GM19238 (cell line): ENCODE results near the gene ZDHHC5.
"Not testable (repeated sequence)": the region's sequence is repeated elsewhere in the genome, so short reads cannot be mapped to it uniquely, and the experiment has no call there.

Source experiments
- DNase-seq: peaks from one replicate; pipeline ENCODE4 v3.0.0; 2011; ENCODE audit warnings: low spot score; ENCODE audit not compliant: insufficient read length

Gene ZDHHC5

GRCh38 chr11:57643802-57644201, 24.1 kb upstream of the ZDHHC5 start:
- DNase-seq = no peak

GRCh38 chr11:57644748-57645688, 22.9 kb upstream of the ZDHHC5 start:
- peak; percentile 69 for DNase-seq

- no peak for DNase-seq
Observed at GRCh38 chr11:57645689-57646085, 22.2 kb upstream of the ZDHHC5 start.

- DNase-seq = no peak
Observed at GRCh38 chr11:57646194-57646798, 21.6 kb upstream of the ZDHHC5 start.

GRCh38 chr11:57646799-57647303, 21.1 kb upstream of the ZDHHC5 start:
- no peak for DNase-seq

- no peak for DNase-seq
Observed at GRCh38 chr11:57647372-57647771, 20.5 kb upstream of the ZDHHC5 start.

- DNase-seq = no peak
Observed at GRCh38 chr11:57647960-57648800, 19.7 kb upstream of the ZDHHC5 start.

- DNase-seq = no peak
Observed at GRCh38 chr11:57648801-57649735, 18.8 kb upstream of the ZDHHC5 start.

- DNase-seq = no peak
Observed at GRCh38 chr11:57649826-57650738, 17.8 kb upstream of the ZDHHC5 start, which contains the start of gene YPEL4. Gene YPEL4 (minus strand): TSS chr11:57649912. CDS start chr11:57647107, 2,805 bp downstream.

- DNase-seq = no peak
Observed at GRCh38 chr11:57650739-57651090, 17.2 kb upstream of the ZDHHC5 start.

- DNase-seq = no peak
Observed at GRCh38 chr11:57651408-57651807, 16.5 kb upstream of the ZDHHC5 start.

- not testable (repeated sequence) for DNase-seq
Observed at GRCh38 chr11:57652230-57652629, 15.7 kb upstream of the ZDHHC5 start.

GRCh38 chr11:57652662-57653061, 15.3 kb upstream of the ZDHHC5 start:
- no peak for DNase-seq

GRCh38 chr11:57653163-57653562, 14.8 kb upstream of the ZDHHC5 start:
- no peak for DNase-seq

GRCh38 chr11:57656885-57657193, 11.1 kb upstream of the ZDHHC5 start:
- no peak for DNase-seq

- DNase-seq = peak; percentile 84
Observed at GRCh38 chr11:57657194-57658022, 10.5 kb upstream of the ZDHHC5 start, which contains the start of gene CLP1. Gene CLP1 (plus strand): TSS chr11:57657762. CDS start chr11:57659477, 1,715 bp downstream.

- DNase-seq = no peak
Observed at GRCh38 chr11:57658023-57658361, 9.9 kb upstream of the ZDHHC5 start.

- DNase-seq = no peak
Observed at GRCh38 chr11:57659669-57660068, 8.2 kb upstream of the ZDHHC5 start.

GRCh38 chr11:57662893-57663292, 5.0 kb upstream of the ZDHHC5 start:
- DNase-seq = no peak
